H7 (cell line): ENCODE results near the gene ERAL1. TPM values are rescaled to one million over a fixed set of nuclear protein-coding genes. Genes with fewer than 3 reads are reported as not detected.
"Not testable (repeated sequence)": the region's sequence is repeated elsewhere in the genome, so short reads cannot be mapped to it uniquely, and the experiment has no call there.

Experiments
- DNase-seq: peaks from one replicate; pipeline ENCODE4 v3.0.0; 2012
- H3K27me3 ChIP-seq: 2 replicates; pipeline ENCODE4 v1.6.0; 2011; ENCODE audit warnings: mild to moderate bottlenecking, low read length; ENCODE audit not compliant: control insufficient read depth, insufficient read depth
- H3K36me3 ChIP-seq: replicated peaks from 2 replicates; pipeline ENCODE4 v1.5.1; 2011; ENCODE audit warnings: low read length; ENCODE audit not compliant: control insufficient read depth, insufficient read depth
- H3K4me3 ChIP-seq: 2 replicates; pipeline ENCODE4 v1.5.1; 2011; ENCODE audit warnings: low read depth, mild to moderate bottlenecking, control low read depth, low read length, moderate library complexity; ENCODE audit not compliant: insufficient read depth
- total RNA-seq: library from RNA; depleted of rRNA; stranded (reverse); fragments of >200 nt; shearing (Covaris generic); gene quantifications from 2 replicates; pipeline ENCODE4 v1.2.3, GENCODE V29; 2014; rRNA removed

Gene ERAL1
- total RNA-seq = 63.7 and 71.9 TPM in 2 replicates

GRCh38 chr17:28854457-28855335 lies at the start of gene ERAL1:
ERAL1 (plus strand) TSS chr17:28855016; CDS start chr17:28855035, 19 bp downstream.
- DNase-seq = peak; percentile 93

GRCh38 chr17:28807925-28808634 lies 46.7 kb upstream of the ERAL1 start:
- Histone ChIP-seq H3K4me3 (no peak overlapping the region), H3K36me3 (peaks cover 5% of the 10 kb centered on the region), H3K27me3 (no peaks in the 10 kb centered on the region)
- no peak for DNase-seq

More at GRCh38 chr17:28854457-28855335, at the start of gene ERAL1:
- peaks cover 17% of the 10 kb centered on the region for H3K36me3 ChIP-seq
- peak within 1 kb of the TSS; percentile 64 for H3K4me3 ChIP-seq
- no peaks in the 10 kb centered on the region for H3K27me3 ChIP-seq

GRCh38 chr17:28810437-28810836 lies 44.4 kb upstream of the ERAL1 start:
- H3K4me3 ChIP-seq = no peak overlapping the region
- H3K27me3 ChIP-seq = no peaks in the 10 kb centered on the region
- peaks cover 3% of the 10 kb centered on the region for H3K36me3 ChIP-seq
- DNase-seq = no peak

GRCh38 chr17:28811651-28812090 lies 43.1 kb upstream of the ERAL1 start:
- no peak for DNase-seq
- Histone ChIP-seq H3K4me3 (peak overlapping the region; percentile 80), H3K27me3 (no peaks in the 10 kb centered on the region), H3K36me3 (no peaks in the 10 kb centered on the region)

GRCh38 chr17:28812091-28812747 lies 42.6 kb upstream of the ERAL1 start:
- Histone ChIP-seq H3K4me3 (peak overlapping the region; percentile 80), H3K36me3 (no peaks in the 10 kb centered on the region), H3K27me3 (no peaks in the 10 kb centered on the region)
- peak; percentile 99 for DNase-seq

GRCh38 chr17:28812748-28813377 lies 42.0 kb upstream of the ERAL1 start:
- Histone ChIP-seq H3K36me3 (no peaks in the 10 kb centered on the region), H3K4me3 (peak overlapping the region; percentile 80), H3K27me3 (no peaks in the 10 kb centered on the region)
- no peak for DNase-seq

GRCh38 chr17:28816540-28816939 lies 38.3 kb upstream of the ERAL1 start:
- Histone ChIP-seq H3K27me3 (no peaks in the 10 kb centered on the region), H3K36me3 (no peaks in the 10 kb centered on the region), H3K4me3 (no peak overlapping the region)
- DNase-seq = no peak

GRCh38 chr17:28818819-28819221 lies 36.0 kb upstream of the ERAL1 start:
- H3K27me3 ChIP-seq = no peaks in the 10 kb centered on the region
- no peaks in the 10 kb centered on the region for H3K36me3 ChIP-seq
- H3K4me3 ChIP-seq = no peak overlapping the region
- no peak for DNase-seq

- Histone ChIP-seq H3K4me3 (no peak overlapping the region), H3K27me3 (no peaks in the 10 kb centered on the region), H3K36me3 (no peaks in the 10 kb centered on the region)
- DNase-seq = no peak
These were observed 35.2 kb upstream of the ERAL1 start for GRCh38 chr17:28819582-28819981.

GRCh38 chr17:28827672-28828071 lies 27.1 kb upstream of the ERAL1 start:
- Histone ChIP-seq H3K36me3 (no peaks in the 10 kb centered on the region), H3K4me3 (no peak overlapping the region), H3K27me3 (no peaks in the 10 kb centered on the region)
- no peak for DNase-seq

GRCh38 chr17:28828294-28829040 lies 26.3 kb upstream of the ERAL1 start:
- H3K36me3 ChIP-seq = no peaks in the 10 kb centered on the region
- no peaks in the 10 kb centered on the region for H3K27me3 ChIP-seq
- no peak for DNase-seq
- no peak overlapping the region for H3K4me3 ChIP-seq

- no peak overlapping the region for H3K4me3 ChIP-seq
These were observed 20.4 kb upstream of the ERAL1 start for GRCh38 chr17:28834420-28834819.

GRCh38 chr17:28836541-28836940 lies 18.3 kb upstream of the ERAL1 start:
- H3K36me3 ChIP-seq, H3K27me3 ChIP-seq, DNase-seq, H3K4me3 ChIP-seq: not testable (repeated sequence)

More at GRCh38 chr17:28834420-28834819, 20.4 kb upstream of the ERAL1 start:
- DNase-seq = no peak
- no peaks in the 10 kb centered on the region for H3K27me3 ChIP-seq
- H3K36me3 ChIP-seq = no peaks in the 10 kb centered on the region
